ENCODE data around the gene NKX6-1.

Gene NKX6-1

GRCh38 chr4:84480082-84480481 lies 19.0 kb downstream of the NKX6-1 start:
- no peak for TF ChIP-seq POLR2A (IDR thresholded peaks at IDR 0.05; ENCODE audit: low read depth, low read length)
- FAIRE-seq (no peak), DNase-seq (ENCODE audit: insufficient read length, low spot score) (no peak)

- no peak for FAIRE-seq
- no peak for DNase-seq (ENCODE audit: insufficient read length, low spot score)
Measured at GRCh38 chr4:84479663-84480062, 19.4 kb downstream of the NKX6-1 start.

GRCh38 chr4:84477738-84478137 lies 21.4 kb downstream of the NKX6-1 start:
- TF ChIP-seq POLR2A (IDR thresholded peaks at IDR 0.05; ENCODE audit: low read depth, low read length): no peak
- no peak for DNase-seq (ENCODE audit: insufficient read length, low spot score)
- no peak for FAIRE-seq

More at GRCh38 chr4:84479663-84480062, 19.4 kb downstream of the NKX6-1 start:
- TF ChIP-seq POLR2A (IDR thresholded peaks at IDR 0.05; ENCODE audit: low read depth, low read length): no peak

- TF ChIP-seq POLR2A (IDR thresholded peaks at IDR 0.05; ENCODE audit: low read depth, low read length): no peak
- no peak for DNase-seq (ENCODE audit: insufficient read length, low spot score)
- FAIRE-seq: no peak
Measured at GRCh38 chr4:84474107-84474506, 25.0 kb downstream of the NKX6-1 start.

- no peak for TF ChIP-seq POLR2A (IDR thresholded peaks at IDR 0.05; ENCODE audit: low read depth, low read length)
- DNase-seq (ENCODE audit: insufficient read length, low spot score) (no peak), FAIRE-seq (no peak)
Measured at GRCh38 chr4:84472154-84472553, 26.9 kb downstream of the NKX6-1 start.

- no peak for TF ChIP-seq POLR2A (IDR thresholded peaks at IDR 0.05; ENCODE audit: low read depth, low read length)
- DNase-seq (ENCODE audit: insufficient read length, low spot score): no peak
- FAIRE-seq: no peak
Measured at GRCh38 chr4:84470204-84470785, 28.8 kb downstream of the NKX6-1 start.

- DNase-seq (ENCODE audit: insufficient read length, low spot score): no peak
- FAIRE-seq: no peak
- TF ChIP-seq POLR2A (IDR thresholded peaks at IDR 0.05; ENCODE audit: low read depth, low read length): no peak
Measured at GRCh38 chr4:84467601-84468000, 31.5 kb downstream of the NKX6-1 start.

- DNase-seq (ENCODE audit: insufficient read length, low spot score): no peak
- no peak for FAIRE-seq
- TF ChIP-seq POLR2A (IDR thresholded peaks at IDR 0.05; ENCODE audit: low read depth, low read length): no peak
Measured at GRCh38 chr4:84459783-84460182, 39.3 kb downstream of the NKX6-1 start.

- FAIRE-seq: no peak
- no peak for TF ChIP-seq POLR2A (IDR thresholded peaks at IDR 0.05; ENCODE audit: low read depth, low read length)
- no peak for DNase-seq (ENCODE audit: insufficient read length, low spot score)
Measured at GRCh38 chr4:84456157-84456556, 42.9 kb downstream of the NKX6-1 start.

GRCh38 chr4:84455697-84456096 lies 43.4 kb downstream of the NKX6-1 start:
- no peak for TF ChIP-seq POLR2A (IDR thresholded peaks at IDR 0.05; ENCODE audit: low read depth, low read length)
- no peak for FAIRE-seq
- no peak for DNase-seq (ENCODE audit: insufficient read length, low spot score)

GRCh38 chr4:84451546-84451945 lies 47.5 kb downstream of the NKX6-1 start:
- DNase-seq (ENCODE audit: insufficient read length, low spot score): no peak
- no peak for TF ChIP-seq POLR2A (IDR thresholded peaks at IDR 0.05; ENCODE audit: low read depth, low read length)
- FAIRE-seq: no peak

- no peak for DNase-seq (ENCODE audit: insufficient read length, low spot score)
- FAIRE-seq: no peak
- TF ChIP-seq POLR2A (IDR thresholded peaks at IDR 0.05; ENCODE audit: low read depth, low read length): no peak
Measured at GRCh38 chr4:84443523-84443922, 55.6 kb downstream of the NKX6-1 start.

- no peak for TF ChIP-seq POLR2A (IDR thresholded peaks at IDR 0.05; ENCODE audit: low read depth, low read length)
- DNase-seq (ENCODE audit: insufficient read length, low spot score) (no peak), FAIRE-seq (no peak)
Measured at GRCh38 chr4:84442778-84443177, 56.3 kb downstream of the NKX6-1 start.

Measured in H54 (cell line).